ENCODE data around the gene CCN2.

- TF ChIP-seq, protein P1, sequence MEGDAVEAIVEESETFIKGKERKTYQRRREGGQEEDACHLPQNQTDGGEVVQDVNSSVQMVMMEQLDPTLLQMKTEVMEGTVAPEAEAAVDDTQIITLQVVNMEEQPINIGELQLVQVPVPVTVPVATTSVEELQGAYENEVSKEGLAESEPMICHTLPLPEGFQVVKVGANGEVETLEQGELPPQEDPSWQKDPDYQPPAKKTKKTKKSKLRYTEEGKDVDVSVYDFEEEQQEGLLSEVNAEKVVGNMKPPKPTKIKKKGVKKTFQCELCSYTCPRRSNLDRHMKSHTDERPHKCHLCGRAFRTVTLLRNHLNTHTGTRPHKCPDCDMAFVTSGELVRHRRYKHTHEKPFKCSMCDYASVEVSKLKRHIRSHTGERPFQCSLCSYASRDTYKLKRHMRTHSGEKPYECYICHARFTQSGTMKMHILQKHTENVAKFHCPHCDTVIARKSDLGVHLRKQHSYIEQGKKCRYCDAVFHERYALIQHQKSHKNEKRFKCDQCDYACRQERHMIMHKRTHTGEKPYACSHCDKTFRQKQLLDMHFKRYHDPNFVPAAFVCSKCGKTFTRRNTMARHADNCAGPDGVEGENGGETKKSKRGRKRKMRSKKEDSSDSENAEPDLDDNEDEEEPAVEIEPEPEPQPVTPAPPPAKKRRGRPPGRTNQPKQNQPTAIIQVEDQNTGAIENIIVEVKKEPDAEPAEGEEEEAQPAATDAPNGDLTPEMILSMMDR (IDR thresholded peaks at IDR 0.05) = no peak
- no peak for TF ChIP-seq EZH2 (IDR thresholded peaks at IDR 0.05; ENCODE audit: borderline replicate concordance, insufficient read depth, low read depth, low read length, poor library complexity, severe bottlenecking)
These were observed 47.2 kb upstream of the CCN2 start for GRCh38 chr6:131998255-131998982.

All from B cell (primary cell).